ENCODE results near the gene DNTT.

The DNTT gene

DNA sequence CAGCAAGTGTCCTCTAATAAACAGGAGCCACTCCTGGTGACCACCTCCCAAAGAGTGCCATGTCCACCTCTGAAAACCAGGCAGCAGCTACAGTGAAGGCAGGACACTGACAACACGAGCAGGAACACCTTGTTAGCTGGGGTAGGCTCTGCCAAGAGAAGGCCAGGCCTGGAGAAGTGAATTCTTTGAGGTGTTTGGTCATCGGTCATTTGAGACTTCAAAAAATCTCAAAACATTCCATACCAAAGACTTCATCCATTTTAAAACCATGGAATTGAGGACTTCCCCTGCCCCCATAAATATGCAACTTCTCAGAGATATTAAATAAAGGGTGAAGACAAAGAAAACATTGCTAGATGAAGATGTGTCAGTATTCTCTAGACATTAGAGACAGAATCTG, 82.9 kb downstream of the DNTT start:
- DNase-seq: no peak

DNA sequence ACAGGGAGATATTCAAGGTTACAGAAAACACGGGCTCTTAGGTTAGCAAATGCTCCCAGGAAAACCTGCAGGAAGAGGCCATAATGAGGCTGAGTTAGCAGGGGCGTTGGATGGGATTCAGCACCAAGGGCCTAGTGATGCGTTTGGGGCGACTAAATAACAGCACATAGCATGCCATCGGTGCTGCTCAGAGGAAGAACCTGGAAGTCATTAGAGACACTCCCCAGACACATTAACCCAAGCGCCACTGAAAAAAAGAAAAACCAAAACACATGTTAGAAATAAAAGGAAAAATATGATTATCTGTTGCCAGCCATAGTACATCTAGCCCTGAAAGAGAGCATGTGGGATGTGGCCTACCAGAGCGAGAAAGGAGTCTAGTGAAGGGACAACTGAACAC, 83.4 kb downstream of the DNTT start:
- no peak for DNase-seq

Measured in activated T-cell treated with anti-CD3 and anti-CD28 coated beads, Interleukin-2, amount 50 U/mL, for 1 hour (primary cell).